Measurements from ENCODE around the gene ADAM19. TPM values are rescaled to one million over a fixed set of nuclear protein-coding genes. Genes with fewer than 3 reads are reported as not detected.
A peak's percentile ranks its signal among the peaks of the same experiment; 100 is the strongest.

Gene ADAM19
- polyA plus RNA-seq, 1 of the 3 experiments (the other 2 are of a cell fraction) = 46.9 TPM

GRCh38 chr5:157463081-157463480, 112.5 kb downstream of the ADAM19 start:
- Histone ChIP-seq H3K9me3 (no peaks in the 10 kb centered on the region), H3K27ac (ENCODE audit: low read depth in 2 of 2, low read length in 1 of 2) (peak overlapping the region in 1 of 2 experiments; percentile 88; a peak in 2 of 4 replicates), H3K27me3 (ENCODE audit: insufficient read depth) (no peaks in the 10 kb centered on the region), H2AFZ (ENCODE audit: low read depth) (no peak overlapping the region), H3K4me1 (ENCODE audit: control insufficient read depth in 1 of 2, insufficient read depth in 2 of 2, low read depth in 1 of 2, low read length in 1 of 2) (peaks cover 11 to 14% of the 10 kb centered on the region in 2 experiments; a peak in 3 of 4 replicates), H3K9me2 (no peaks in the 10 kb centered on the region), H3K36me3 (replicated peaks in 1 of 2; ENCODE audit: control insufficient read depth in 1 of 2, insufficient read depth in 2 of 2, low read length in 1 of 2) (no peaks in the 10 kb centered on the region), H3K9ac (no peak overlapping the region), H3K79me2 (ENCODE audit: insufficient read depth) (peaks cover 13% of the 10 kb centered on the region), H3K4me3 (ENCODE audit: low read depth in 2 of 2, low read length in 1 of 2) (no peak overlapping the region), H3F3A (replicated peaks; ENCODE audit: insufficient read depth) (peaks cover 20% of the 10 kb centered on the region), H4K20me1 (ENCODE audit: insufficient read depth) (no peaks in the 10 kb centered on the region), H3K4me2 (no peak overlapping the region)
- ChIA-PET POLR2A (no interaction called here), CTCF (interaction anchor here (1.6 to 5.4 kb wide), 2 partner anchors 9 to 14 kb away, joined by 7 to 32 read pairs; no protein-coding TSS in a partner anchor)
- DNase-seq = no peak
- no peak for TF ChIP-seq GATA2 (CRISPR knock-in tag; IDR thresholded peaks at IDR 0.05)
- 81% methylated on average over 7 of the region's 8 CpGs for WGBS (ENCODE audit: low lambda C conversion rate)

- Histone ChIP-seq H3K4me2 (peak overlapping the region; percentile 94), H3K9me2 (no peaks in the 10 kb centered on the region), H3K36me3 (replicated peaks in 1 of 2; ENCODE audit: control insufficient read depth in 1 of 2, insufficient read depth in 2 of 2, low read length in 1 of 2) (no peaks in the 10 kb centered on the region), H3F3A (replicated peaks; ENCODE audit: insufficient read depth) (peaks cover 20% of the 10 kb centered on the region), H2AFZ (ENCODE audit: low read depth) (no peak overlapping the region; the same call in 1 of the 2 replicates), H3K79me2 (ENCODE audit: insufficient read depth) (peaks cover 13% of the 10 kb centered on the region), H3K27ac (ENCODE audit: low read depth in 2 of 2, low read length in 1 of 2) (no peak overlapping the region), H3K27me3 (ENCODE audit: insufficient read depth) (no peaks in the 10 kb centered on the region), H3K4me1 (ENCODE audit: control insufficient read depth in 1 of 2, insufficient read depth in 2 of 2, low read depth in 1 of 2, low read length in 1 of 2) (peaks cover 11 to 14% of the 10 kb centered on the region in 2 experiments; a peak in 3 of 4 replicates), H3K9ac (peak overlapping the region; percentile 66; the same call in 1 of the 2 replicates), H3K9me3 (no peaks in the 10 kb centered on the region), H4K20me1 (ENCODE audit: insufficient read depth) (no peaks in the 10 kb centered on the region), H3K4me3 (ENCODE audit: low read depth in 2 of 2, low read length in 1 of 2) (peak overlapping the region; percentile 62 to 65; a peak in 2 of 4 replicates)
- POLR2A ChIA-PET = interaction anchor here (0.6 kb wide), 1 partner anchor 950 kb away, joined by 3 read pairs; no protein-coding TSS in a partner anchor
- WGBS (ENCODE audit: low lambda C conversion rate) = 93% methylated on average over 2 of the region's 4 CpGs
- CTCF ChIA-PET = interaction anchor here (1.0 to 5.4 kb wide), 8 partner anchors 8 to 282 kb away, joined by 3 to 32 read pairs (median 6); no protein-coding TSS in a partner anchor
- no peak for DNase-seq
- TF ChIP-seq MEF2A (IDR thresholded peaks at IDR 0.05; ENCODE audit: borderline replicate concordance, low read depth) (no peak), FOSL2 (IDR thresholded peaks at IDR 0.05; ENCODE audit: borderline replicate concordance, low read depth) (no peak), MXI1 (IDR thresholded peaks at IDR 0.05; ENCODE audit: low read depth, low read length) (no peak), RXRA (IDR thresholded peaks at IDR 0.05; ENCODE audit: borderline replicate concordance, low read depth) (no peak), TEAD4 (IDR thresholded peaks at IDR 0.05; ENCODE audit: borderline replicate concordance, insufficient read depth) (no peak), NFIC (IDR thresholded peaks at IDR 0.05; ENCODE audit: borderline replicate concordance) (no peak), GABPA (IDR thresholded peaks at IDR 0.05; ENCODE audit: low read depth) (no peak), FOXJ3 (CRISPR knock-in tag; IDR thresholded peaks at IDR 0.05) (no peak), RAD21 (IDR thresholded peaks at IDR 0.05; ENCODE audit: low read length) (no peak), REST (IDR thresholded peaks at IDR 0.05; ENCODE audit: low read depth, low read length) (no peak), TAF1 (IDR thresholded peaks at IDR 0.05; ENCODE audit: borderline replicate concordance, low read depth, low read length) (no peak), CTCF (IDR thresholded peaks at IDR 0.05) (no peak), JUND (IDR thresholded peaks at IDR 0.05) (no peak), CHD2 (IDR thresholded peaks at IDR 0.05; ENCODE audit: low read length, partially characterized antibody) (no peak), USF2 (IDR thresholded peaks at IDR 0.05; ENCODE audit: borderline replicate concordance, low read depth, low read length) (no peak), POLR2AphosphoS5 (IDR thresholded peaks at IDR 0.05; ENCODE audit: low read depth, low read length) (no peak), USF1 (IDR thresholded peaks at IDR 0.05; ENCODE audit: borderline replicate concordance, low read depth) (no peak), TCF12 (IDR thresholded peaks at IDR 0.05) (no peak)
Measured at GRCh38 chr5:157460921-157461792, 114.4 kb downstream of the ADAM19 start.

Data from SK-N-SH (cell line).